ENCODE results near the gene OPN4.

DNA sequence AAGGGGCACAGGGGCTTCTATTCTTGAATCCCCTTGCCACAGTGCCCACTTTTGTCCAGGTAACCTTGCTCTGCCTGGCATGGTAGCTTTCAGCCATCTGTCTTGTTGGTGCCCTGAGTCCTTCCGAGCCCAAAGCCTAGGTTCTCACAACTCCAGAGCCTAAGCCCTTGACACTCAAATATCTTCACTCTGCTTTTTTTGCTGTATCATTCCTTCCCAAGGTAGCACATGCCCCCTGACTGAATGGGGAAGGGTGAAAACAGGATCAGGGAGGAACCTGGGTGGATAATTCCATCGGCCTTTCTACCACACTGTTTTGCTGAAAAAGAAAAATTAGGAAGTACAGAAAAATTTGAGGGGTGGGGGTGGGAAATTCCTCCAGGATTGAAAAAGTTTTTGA, 51.6 kb downstream of the OPN4 start:
- TF ChIP-seq, protein P1, sequence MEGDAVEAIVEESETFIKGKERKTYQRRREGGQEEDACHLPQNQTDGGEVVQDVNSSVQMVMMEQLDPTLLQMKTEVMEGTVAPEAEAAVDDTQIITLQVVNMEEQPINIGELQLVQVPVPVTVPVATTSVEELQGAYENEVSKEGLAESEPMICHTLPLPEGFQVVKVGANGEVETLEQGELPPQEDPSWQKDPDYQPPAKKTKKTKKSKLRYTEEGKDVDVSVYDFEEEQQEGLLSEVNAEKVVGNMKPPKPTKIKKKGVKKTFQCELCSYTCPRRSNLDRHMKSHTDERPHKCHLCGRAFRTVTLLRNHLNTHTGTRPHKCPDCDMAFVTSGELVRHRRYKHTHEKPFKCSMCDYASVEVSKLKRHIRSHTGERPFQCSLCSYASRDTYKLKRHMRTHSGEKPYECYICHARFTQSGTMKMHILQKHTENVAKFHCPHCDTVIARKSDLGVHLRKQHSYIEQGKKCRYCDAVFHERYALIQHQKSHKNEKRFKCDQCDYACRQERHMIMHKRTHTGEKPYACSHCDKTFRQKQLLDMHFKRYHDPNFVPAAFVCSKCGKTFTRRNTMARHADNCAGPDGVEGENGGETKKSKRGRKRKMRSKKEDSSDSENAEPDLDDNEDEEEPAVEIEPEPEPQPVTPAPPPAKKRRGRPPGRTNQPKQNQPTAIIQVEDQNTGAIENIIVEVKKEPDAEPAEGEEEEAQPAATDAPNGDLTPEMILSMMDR (IDR thresholded peaks at IDR 0.05), result no peak
- no peak for TF ChIP-seq POLR2A (IDR thresholded peaks at IDR 0.05)
